Activated CD8-positive, alpha-beta T cell treated with anti-CD3 and anti-CD28 coated beads for 36 hours (primary cell): ENCODE results near the gene C1orf21. TPM values are rescaled to one million over a fixed set of nuclear protein-coding genes. Genes with fewer than 3 reads are reported as not detected.

Experiments
- ATAC-seq: fragments of 200-7000 bp; cut with Tn5 transposase; one replicate; pipeline ENCODE4 v1.10.0; 2021; ENCODE audit warnings: mild to moderate bottlenecking, moderate library complexity
- CTCF ChIA-PET: fragments of 350-600 bp; sonication (Branson Sonifier 250); formaldehyde crosslinking; loops from one replicate; lab custom pipeline; 2021; ENCODE audit warnings: antibody characterized with exemption; lab: Charles Lee
- POLR2A ChIA-PET: fragments of 350-600 bp; sonication (Branson Sonifier 250); formaldehyde crosslinking; loops from one replicate; lab custom pipeline; 2021; ENCODE audit warnings: antibody characterized with exemption; lab: Charles Lee
- DNase-seq: peaks from one replicate; pipeline ENCODE4 v3.0.0-alpha.2; 2020
- H3K27ac Mint-ChIP-seq: one replicate; pipeline ENCODE4 v1.8.0; 2021; ENCODE audit warnings: mild to moderate bottlenecking, mixed read lengths
- H3K27me3 Mint-ChIP-seq: one replicate; pipeline ENCODE4 v1.8.0; 2021; ENCODE audit warnings: mixed read lengths
- H3K36me3 Mint-ChIP-seq: one replicate; pipeline ENCODE4 v1.8.0; 2021; ENCODE audit warnings: low read depth, mixed read lengths
- H3K4me1 Mint-ChIP-seq: one replicate; pipeline ENCODE4 v1.8.0; 2021; ENCODE audit warnings: low read depth, mixed read lengths
- H3K4me3 Mint-ChIP-seq: one replicate; pipeline ENCODE4 v1.8.0; 2021; ENCODE audit warnings: mild to moderate bottlenecking, moderate library complexity, mixed read lengths
- H3K9me3 Mint-ChIP-seq: one replicate; pipeline ENCODE4 v1.8.0; 2021; ENCODE audit warnings: mixed read lengths
- CTCF ChIP-seq: fragments of 200-600 bp; IDR thresholded peaks from one replicate; pipeline ENCODE4 v1.8.0; 2022; ENCODE audit warnings: antibody characterized with exemption, mild to moderate bottlenecking
- intact Hi-C: fragments of 100-400 bp; cut with micrococcal nuclease; formaldehyde crosslinking; loops from one replicate; pipeline ENCODE4 v1.10.0; 2022
- total RNA-seq, 2 experiments: library from RNA; stranded (reverse); gene quantifications; one replicate each; pipeline ENCODE4 v1.2.3, GENCODE V29; 2021

C1orf21 gene
- total RNA-seq, 2 experiments from 2014 or later = 3.8 to 4.6 TPM

DNA sequence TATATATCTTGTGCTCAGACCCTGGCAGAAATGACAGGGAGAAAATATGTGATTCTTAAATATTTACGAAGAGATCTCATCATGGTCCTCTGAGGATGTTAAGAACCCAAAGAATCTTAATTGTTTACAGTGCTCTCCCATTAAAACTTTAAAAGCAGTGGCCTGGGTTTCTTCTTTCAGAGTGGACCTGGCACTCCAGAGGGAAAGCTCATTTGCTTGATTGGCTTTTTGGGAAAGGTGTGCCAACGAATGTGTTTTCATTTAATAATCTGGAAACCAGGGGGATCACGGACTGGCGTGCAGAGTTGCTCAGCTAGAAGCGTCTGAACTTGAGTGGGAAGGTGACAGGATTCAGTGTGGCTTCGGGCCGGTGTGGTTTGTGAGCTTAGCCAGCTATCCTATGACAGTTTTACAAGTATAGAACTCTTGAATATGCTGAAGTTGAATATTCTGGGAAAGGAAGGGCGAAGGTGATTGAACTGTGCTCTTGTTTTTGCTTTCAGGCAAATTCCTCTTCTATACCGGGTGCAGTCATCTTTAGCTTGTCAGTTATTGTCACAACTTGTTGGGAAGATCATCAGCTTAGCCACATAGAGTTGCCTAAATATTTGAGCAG is 154.8 kb downstream of the C1orf21 start:
- H3K4me1 Mint-ChIP-seq = no peaks in the 10 kb centered on the region
- no peak for DNase-seq
- ChIA-PET CTCF (no interaction called here), POLR2A (no interaction called here)
- no peak for TF ChIP-seq CTCF
- intact Hi-C loops = no loop called here
- peaks cover 2% of the 10 kb centered on the region for H3K9me3 Mint-ChIP-seq
- no peak overlapping the region for H3K4me3 Mint-ChIP-seq
- H3K36me3 Mint-ChIP-seq = no peaks in the 10 kb centered on the region
- no peak overlapping the region for H3K27ac Mint-ChIP-seq
- no peaks in the 10 kb centered on the region for H3K27me3 Mint-ChIP-seq
- no peak for ATAC-seq

DNA sequence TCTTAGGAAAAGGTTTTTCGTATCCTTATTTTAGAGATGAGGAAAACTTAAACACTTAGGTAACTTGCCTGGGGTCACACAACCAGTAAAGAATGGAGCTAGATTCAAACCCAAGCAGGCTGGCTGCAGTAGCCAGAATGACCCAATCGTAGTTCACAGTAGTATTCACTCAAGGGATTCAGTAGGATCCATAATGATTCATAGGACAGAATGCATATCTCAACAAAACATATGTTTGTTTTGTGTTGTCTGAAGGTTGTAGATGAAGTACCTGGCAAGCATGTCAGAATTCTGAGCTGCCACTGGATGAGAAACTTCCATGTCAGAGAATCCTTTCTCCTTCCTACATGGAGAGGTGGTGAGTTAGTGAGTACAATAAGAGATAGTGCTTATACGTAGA is 155.5 kb downstream of the C1orf21 start:
- intact Hi-C loops = no loop called here
- ATAC-seq = no peak
- CTCF ChIA-PET = no interaction called here
- H3K4me3 Mint-ChIP-seq = no peak overlapping the region
- H3K27ac Mint-ChIP-seq = no peak overlapping the region
- H3K36me3 Mint-ChIP-seq = no peaks in the 10 kb centered on the region
- H3K27me3 Mint-ChIP-seq = no peaks in the 10 kb centered on the region
- no peaks in the 10 kb centered on the region for H3K9me3 Mint-ChIP-seq
- H3K4me1 Mint-ChIP-seq = no peaks in the 10 kb centered on the region
- no peak for DNase-seq
- no peak for TF ChIP-seq CTCF
- POLR2A ChIA-PET = no interaction called here

GRCh38 chr1:184545601-184546000 is 158.8 kb downstream of the C1orf21 start:
- H3K27ac Mint-ChIP-seq = no peak overlapping the region
- CTCF ChIA-PET = interaction anchor here (1.0 kb wide), 1 partner anchor 104 kb away, joined by 3 read pairs; no protein-coding TSS in a partner anchor
- intact Hi-C loops = no loop called here

DNA sequence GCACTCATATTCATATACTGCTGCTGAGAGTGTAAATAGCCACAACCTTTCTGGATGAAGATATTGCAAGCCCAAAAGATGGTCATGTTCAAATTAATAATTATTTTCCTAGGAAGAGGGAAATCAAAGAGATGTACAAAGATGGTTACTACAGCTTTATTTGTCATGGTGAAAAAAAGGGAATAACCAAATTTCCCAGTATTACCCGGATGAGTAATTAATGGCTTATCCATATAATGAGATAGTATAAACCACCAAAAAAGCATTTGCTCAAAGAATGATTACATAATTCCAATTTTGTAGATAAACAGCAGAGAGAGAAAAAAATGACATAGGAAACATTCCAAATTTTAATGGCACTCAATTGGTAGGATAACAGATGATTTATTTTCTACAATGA is 165.6 kb downstream of the C1orf21 start:
- H3K36me3 Mint-ChIP-seq = no peaks in the 10 kb centered on the region
- no peaks in the 10 kb centered on the region for H3K9me3 Mint-ChIP-seq
- no peak overlapping the region for H3K27ac Mint-ChIP-seq
- intact Hi-C loops = no loop called here
- peaks cover 5% of the 10 kb centered on the region for H3K27me3 Mint-ChIP-seq
- DNase-seq (no peak), ATAC-seq (no peak)
- no peaks in the 10 kb centered on the region for H3K4me1 Mint-ChIP-seq
- H3K4me3 Mint-ChIP-seq = no peak overlapping the region
- POLR2A ChIA-PET = no interaction called here
- no peak for TF ChIP-seq CTCF
- CTCF ChIA-PET = no interaction called here

More at GRCh38 chr1:184545601-184546000, 158.8 kb downstream of the C1orf21 start:
- no peak for ATAC-seq
- H3K9me3 Mint-ChIP-seq = no peaks in the 10 kb centered on the region
- POLR2A ChIA-PET = no interaction called here
- H3K4me1 Mint-ChIP-seq = no peaks in the 10 kb centered on the region
- no peaks in the 10 kb centered on the region for H3K36me3 Mint-ChIP-seq
- H3K27me3 Mint-ChIP-seq = no peaks in the 10 kb centered on the region
- no peak for DNase-seq
- H3K4me3 Mint-ChIP-seq = no peak overlapping the region
- TF ChIP-seq CTCF = no peak

DNA sequence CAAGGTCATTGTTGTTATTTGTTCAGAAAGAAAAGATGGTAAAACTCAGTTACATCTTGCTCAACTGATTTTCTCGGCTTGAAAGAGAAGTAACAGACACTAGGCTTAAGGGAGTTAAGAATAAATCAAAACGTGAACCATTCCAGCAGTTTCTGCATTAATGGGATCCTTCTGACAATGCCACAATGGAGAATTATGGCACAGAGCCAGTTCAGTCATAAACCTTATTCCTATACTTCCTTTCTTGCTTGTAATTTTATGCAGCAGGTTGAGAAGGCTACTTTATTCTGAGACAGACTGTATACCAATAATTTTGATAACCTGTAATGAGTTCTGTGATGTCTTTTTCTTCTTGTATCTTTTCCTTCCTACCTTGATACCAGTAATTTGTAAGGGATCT is 167.0 kb downstream of the C1orf21 start:
- H3K27ac Mint-ChIP-seq = no peak overlapping the region
- TF ChIP-seq CTCF = no peak
- no peaks in the 10 kb centered on the region for H3K4me1 Mint-ChIP-seq
- no peaks in the 10 kb centered on the region for H3K36me3 Mint-ChIP-seq
- no peak overlapping the region for H3K4me3 Mint-ChIP-seq
- no peaks in the 10 kb centered on the region for H3K9me3 Mint-ChIP-seq
- ATAC-seq (no peak), DNase-seq (no peak)
- intact Hi-C loops = no loop called here
- H3K27me3 Mint-ChIP-seq = peaks cover 5% of the 10 kb centered on the region
- ChIA-PET POLR2A (no interaction called here), CTCF (no interaction called here)
